ENCODE results near the gene PHYKPL.
"Not testable (repeated sequence)": the region's sequence is repeated elsewhere in the genome, so short reads cannot be mapped to it uniquely, and the experiment has no call there.

Gene PHYKPL

DNA sequence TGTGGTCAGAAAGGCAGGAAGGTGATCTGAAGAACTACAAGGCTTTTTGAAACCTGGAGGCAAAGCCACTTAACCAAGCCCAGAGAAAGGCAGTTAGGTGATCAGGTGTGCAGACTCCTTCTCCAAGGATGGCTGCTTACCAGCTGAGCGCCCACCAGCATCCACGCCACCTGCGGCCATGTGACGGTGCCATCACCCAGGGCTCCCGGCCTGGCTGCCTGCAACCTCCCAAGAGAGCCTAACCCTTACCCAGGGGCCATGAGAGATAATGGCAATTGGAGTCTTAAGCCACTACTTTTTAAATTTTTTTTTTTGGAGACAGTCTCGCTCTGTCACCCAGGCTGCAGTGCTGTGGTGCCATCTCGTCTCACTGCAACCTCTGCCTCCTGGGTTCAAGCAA, 33.1 kb upstream of the PHYKPL start:
- no peak for DNase-seq (ENCODE audit: low read depth in 2 of 2)

DNA sequence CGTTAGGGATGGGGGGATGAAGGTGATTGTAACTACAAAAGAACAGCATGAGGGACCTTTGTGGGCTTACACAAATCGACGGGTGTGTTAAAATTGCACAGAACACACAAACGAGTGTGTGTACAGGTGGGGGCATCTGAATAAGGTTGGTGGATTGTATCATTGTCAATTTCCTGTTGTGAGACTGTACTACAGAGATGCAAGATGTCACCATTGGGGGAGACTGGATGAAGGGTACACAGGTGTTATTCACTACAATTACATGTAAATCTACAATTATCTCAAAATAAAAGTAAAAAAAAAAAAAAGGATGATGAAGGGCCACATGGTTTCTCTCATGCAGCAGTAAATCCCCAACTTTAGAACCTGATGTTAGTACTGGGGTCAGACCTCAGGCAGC, 31.4 kb upstream of the PHYKPL start:
- no peak for DNase-seq (ENCODE audit: low read depth in 2 of 2)

GRCh38 chr5:178261666-178262600, 29.3 kb upstream of the PHYKPL start:
- no peak for DNase-seq (ENCODE audit: low read depth in 2 of 2)

GRCh38 chr5:178259623-178260536, 27.3 kb upstream of the PHYKPL start:
- no peak for DNase-seq (ENCODE audit: low read depth in 2 of 2)

GRCh38 chr5:178257650-178258049, 25.0 kb upstream of the PHYKPL start:
- no peak for DNase-seq (ENCODE audit: low read depth in 2 of 2)

GRCh38 chr5:178256746-178257145, 24.1 kb upstream of the PHYKPL start:
- no peak for DNase-seq (ENCODE audit: low read depth in 2 of 2)

GRCh38 chr5:178253632-178254031, 21.0 kb upstream of the PHYKPL start:
- not testable (repeated sequence) for DNase-seq (ENCODE audit: low read depth in 2 of 2)

- DNase-seq (ENCODE audit: low read depth in 2 of 2): no peak
Observed at GRCh38 chr5:178252258-178252657, 19.7 kb upstream of the PHYKPL start.

DNA sequence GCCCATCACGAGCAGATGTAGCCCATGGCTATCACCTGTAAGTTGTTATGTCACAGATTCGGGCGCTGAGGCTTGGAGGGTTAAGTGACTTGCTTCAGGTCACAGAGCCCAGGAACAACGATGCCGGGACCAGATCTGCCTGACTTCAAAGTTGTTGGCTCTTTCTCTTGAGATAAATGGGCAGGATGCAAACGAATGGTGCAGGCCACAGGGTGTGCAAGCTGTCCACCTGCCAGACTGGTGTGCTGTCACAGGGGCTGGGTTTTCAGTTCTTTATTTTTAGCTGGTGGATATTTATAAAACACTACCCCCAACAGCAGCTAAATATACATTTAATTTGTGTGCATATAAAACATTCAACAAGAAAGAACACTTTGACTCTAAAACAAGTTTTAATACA, 17.7 kb upstream of the PHYKPL start:
- no peak for DNase-seq (ENCODE audit: low read depth in 2 of 2)

DNA sequence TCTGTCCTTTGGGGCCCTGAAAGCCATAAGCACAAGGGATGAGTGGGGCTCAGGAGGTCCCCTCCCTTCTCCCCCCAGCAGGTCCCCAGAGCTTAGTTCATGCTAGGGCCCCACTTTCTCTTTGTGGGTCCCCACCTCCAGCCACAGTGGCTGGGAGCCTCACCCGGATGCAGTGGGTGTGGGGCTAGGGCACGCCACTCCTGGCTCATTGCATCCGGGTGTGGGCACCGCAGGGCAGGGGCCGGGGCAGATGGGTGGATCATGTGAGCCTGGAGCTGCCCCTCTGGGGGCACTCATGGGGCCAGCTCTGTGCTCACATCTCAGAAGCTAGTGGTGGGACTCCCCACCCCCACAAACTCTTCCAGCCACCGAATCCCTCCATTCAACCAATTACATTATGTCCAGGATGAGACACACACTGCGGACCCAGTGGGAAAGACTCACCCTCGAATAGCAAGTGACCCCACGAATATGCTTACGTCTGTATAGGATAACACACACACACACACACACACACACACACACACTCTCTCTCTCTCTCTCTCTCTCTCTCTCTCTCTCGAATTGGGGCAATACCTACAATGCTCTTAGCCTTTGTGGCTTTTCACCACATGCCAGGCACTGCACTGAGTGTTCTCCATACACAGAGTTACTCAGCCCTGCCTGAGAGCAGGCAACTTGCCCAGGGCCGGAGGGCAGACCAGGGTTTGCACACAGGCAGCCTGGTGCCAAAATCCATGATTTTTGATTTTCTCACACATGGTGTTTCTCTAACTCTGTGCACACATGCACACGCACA, 16.8 kb upstream of the PHYKPL start:
- no peak for DNase-seq (ENCODE audit: low read depth in 2 of 2)

GRCh38 chr5:178248750-178249149, 16.1 kb upstream of the PHYKPL start:
- no peak for DNase-seq (ENCODE audit: low read depth in 2 of 2)

DNA sequence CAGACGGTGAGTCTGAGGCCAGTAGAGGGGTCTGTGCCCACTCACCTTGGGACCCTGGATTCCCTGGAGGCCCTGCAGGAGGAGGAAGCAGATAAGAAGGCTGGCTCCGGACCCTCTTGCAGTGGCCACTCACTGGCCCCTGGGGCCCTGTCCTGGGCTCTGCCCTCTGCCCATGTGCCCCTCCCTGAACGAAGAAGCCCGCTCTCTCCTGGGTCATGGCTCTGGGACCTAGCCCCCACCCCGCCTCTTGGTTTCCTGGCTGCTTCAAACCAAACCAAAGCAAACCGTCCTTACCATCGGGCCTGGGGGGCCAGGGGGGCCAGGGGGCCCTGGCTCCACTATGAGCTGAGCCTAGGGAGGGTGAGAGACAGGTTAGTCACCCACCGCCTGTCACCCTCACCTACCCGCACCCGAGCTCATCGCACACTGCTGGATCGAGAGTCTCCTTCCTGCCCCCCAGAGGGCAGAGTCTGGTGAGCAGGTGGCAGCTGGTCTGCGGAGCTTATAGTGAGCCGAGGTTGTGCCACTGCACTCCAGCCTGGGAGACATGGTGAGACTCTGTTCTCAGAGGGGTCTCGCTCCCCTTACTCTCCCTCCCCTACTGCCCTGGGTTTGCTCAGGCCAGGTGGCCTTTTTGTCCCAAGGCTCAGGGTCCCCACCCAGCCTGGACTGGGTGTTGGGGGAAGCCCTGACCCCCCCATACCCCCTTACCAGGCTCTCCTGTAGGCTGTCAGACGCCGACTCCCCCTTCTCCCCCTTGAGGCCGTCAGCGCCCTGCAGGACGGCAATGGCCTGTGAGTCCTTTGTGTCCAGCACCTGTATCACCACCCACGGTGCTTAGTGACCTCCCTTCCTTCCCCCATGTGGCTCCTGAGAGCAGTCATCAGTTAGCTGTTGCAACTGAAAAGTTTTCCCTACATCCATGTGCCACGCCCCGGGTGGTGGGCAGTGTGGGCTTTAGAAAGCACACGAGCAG, 15.2 kb upstream of the PHYKPL start:
- DNase-seq (ENCODE audit: low read depth in 2 of 2): no peak

DNA sequence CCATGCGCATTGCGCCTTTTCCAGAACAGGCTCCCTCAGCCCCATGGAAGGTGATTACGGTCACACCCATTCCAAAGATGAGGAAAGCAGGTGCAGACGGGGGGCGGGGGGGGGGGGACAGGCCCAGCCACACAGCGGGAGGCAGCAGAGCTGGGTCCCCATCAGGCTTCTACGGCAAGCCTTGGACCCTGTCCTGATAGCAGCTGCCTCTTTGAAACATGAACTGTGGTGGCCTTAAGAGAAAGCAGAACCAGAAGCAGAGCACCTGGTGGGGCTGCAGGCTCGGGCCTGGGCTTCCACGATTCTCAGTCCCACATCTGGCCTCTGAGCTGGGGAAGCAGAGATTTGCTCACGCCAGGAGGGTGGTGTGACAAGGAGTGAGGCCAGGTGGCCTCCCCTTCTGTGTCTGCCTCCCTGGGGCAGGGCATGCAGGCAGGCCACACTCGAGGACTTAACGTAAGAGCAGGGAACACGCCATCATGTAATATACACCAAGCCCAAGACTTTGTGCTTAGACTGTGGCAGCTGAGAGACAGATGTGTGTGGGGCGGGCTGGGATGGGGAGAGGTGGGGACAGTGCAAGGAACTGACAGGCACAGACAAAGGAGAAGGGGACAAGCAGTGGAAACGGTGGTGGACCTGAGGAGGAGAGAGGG, 14.2 kb upstream of the PHYKPL start:
- no peak for DNase-seq (ENCODE audit: low read depth in 2 of 2)

GRCh38 chr5:178245389-178245788, 12.8 kb upstream of the PHYKPL start:
- no peak for DNase-seq (ENCODE audit: low read depth in 2 of 2)

GRCh38 chr5:178244576-178244975, 12.0 kb upstream of the PHYKPL start:
- no peak for DNase-seq (ENCODE audit: low read depth in 2 of 2)

DNA sequence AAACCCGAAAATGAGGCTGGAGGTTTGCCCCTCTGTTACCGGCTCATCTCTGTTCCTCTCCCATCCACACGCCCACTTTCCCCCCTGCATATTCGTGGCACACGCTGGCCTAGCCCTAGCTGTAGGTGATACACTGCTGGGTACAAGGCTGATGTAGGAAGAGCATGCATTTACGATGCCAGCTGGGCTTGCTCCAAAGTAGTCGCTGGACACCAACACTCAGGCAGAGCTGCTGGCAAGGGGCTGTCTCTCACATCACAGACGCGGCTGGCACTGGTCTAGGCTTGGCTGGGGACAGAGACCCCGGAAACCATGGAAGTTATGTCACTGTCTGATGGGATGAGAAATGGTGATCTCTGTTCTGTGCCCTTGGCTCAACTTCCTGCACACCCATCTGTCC, 9.8 kb upstream of the PHYKPL start:
- no peak for DNase-seq (ENCODE audit: low read depth in 2 of 2)

GRCh38 chr5:178241688-178242231, 9.2 kb upstream of the PHYKPL start:
- DNase-seq (ENCODE audit: low read depth in 2 of 2): no peak

DNA sequence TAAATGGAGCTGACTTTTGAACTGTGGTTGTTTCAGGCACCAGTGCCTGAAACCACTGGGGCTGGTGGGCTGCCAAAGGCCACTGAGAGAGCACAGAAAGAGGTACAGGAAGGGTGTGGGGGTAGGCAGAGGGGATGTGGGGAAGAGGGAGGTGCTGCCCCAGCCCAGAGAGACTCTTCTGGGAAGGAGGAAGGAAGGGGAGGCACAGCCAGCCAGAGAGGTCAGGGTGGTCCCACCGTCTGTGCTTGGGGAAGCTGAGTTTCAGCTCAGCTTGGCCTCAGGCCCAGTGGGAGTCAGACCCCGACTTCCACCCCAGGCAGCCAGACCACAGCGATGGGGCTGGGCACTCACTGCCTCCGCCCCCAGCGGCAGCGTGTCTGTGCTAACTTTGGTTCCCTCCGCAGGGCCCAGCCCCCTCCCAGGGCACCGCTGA, 8.6 kb upstream of the PHYKPL start:
- DNase-seq (ENCODE audit: low read depth in 2 of 2): no peak

DNA sequence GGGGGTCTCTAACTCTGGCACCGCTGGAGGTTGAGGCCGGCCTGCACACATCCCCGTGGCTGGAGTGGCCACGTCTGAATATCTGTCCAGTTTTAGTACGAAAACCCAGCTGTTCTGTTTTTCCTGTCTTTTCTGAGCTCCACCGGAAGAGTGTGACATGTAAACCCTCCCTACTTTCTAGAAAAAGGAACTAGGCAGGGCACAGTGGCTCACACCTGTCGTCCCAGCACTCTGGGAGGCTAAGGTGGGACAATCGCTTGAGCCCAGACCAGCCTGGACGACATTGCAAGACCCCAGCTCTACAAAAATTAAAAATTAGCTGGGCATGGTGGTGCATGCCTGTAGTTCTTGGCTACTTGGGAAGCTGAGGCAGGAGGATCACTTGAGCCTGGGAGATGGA, 8.2 kb upstream of the PHYKPL start:
- DNase-seq (ENCODE audit: low read depth in 2 of 2): no peak

- no peak for DNase-seq (ENCODE audit: low read depth in 2 of 2)
Observed at GRCh38 chr5:178240341-178240741, 7.7 kb upstream of the PHYKPL start.

Data from activated CD8-positive, alpha-beta memory T cell treated with anti-CD3 and anti-CD28 coated beads for 4 hours (primary cell).